ENCODE results near the gene ATP1A2. TPM values are rescaled to one million over a fixed set of nuclear protein-coding genes. Genes with fewer than 3 reads are reported as not detected.

Gene ATP1A2
- total and polyA plus RNA-seq, 10 of the 15 experiments (the other 5 are each of a cell fraction or from before 2014, with no cell fraction given) = 0.15 TPM; not detected in 9

- Histone ChIP-seq H3K27me3 (replicated peaks in 1 of 2; ENCODE audit: control insufficient read depth in 2 of 2, insufficient read depth in 2 of 2, low read length in 1 of 2) (no peaks in the 10 kb centered on the region; a peak in 1 of 4 replicates), H3K9me3 (replicated peaks; ENCODE audit: control insufficient read depth, insufficient read depth, low read length) (no peaks in the 10 kb centered on the region), H3K36me3 (ENCODE audit: control insufficient read depth in 2 of 2, insufficient read depth in 2 of 2, low read length in 1 of 2) (no peaks in the 10 kb centered on the region), H3K27ac (ENCODE audit: control insufficient read depth, insufficient read depth) (no peak overlapping the region), H4K20me1 (ENCODE audit: control insufficient read depth, insufficient read depth) (no peaks in the 10 kb centered on the region), H3K4me2 (ENCODE audit: control insufficient read depth, insufficient read depth) (no peak overlapping the region), H3K79me2 (ENCODE audit: control insufficient read depth, insufficient read depth, low read length) (no peaks in the 10 kb centered on the region), H3K9ac (ENCODE audit: control insufficient read depth, insufficient read depth, low read length) (no peak overlapping the region), H3K4me1 (ENCODE audit: control insufficient read depth, insufficient read depth, low read length) (peaks cover 4% of the 10 kb centered on the region; the same call in 1 of the 2 replicates), H3K4me3 (no peak overlapping the region), H2AFZ (ENCODE audit: control insufficient read depth, low read depth, low read length) (no peak overlapping the region)
- RAD21 ChIA-PET (ENCODE audit: unreplicated experiment) = interaction anchor here (1.0 to 2.2 kb wide), 2 partner anchors 65 to 105 kb away, joined by 4 to 8 read pairs; no protein-coding TSS in a partner anchor
- FAIRE-seq (no peak), ATAC-seq (no peak), DNase-seq (ENCODE audit: low read depth, low spot score) (no peak)
- WGBS (ENCODE audit: insufficient coverage, insufficient replicate concordance, low lambda C conversion rate, missing lambda C conversion rate) = 14% methylated on average over 2 of the region's 2 CpGs
- CTCF ChIA-PET = interaction anchor here (0.7 to 8.7 kb wide), 8 partner anchors 18 to 190 kb away, joined by 3 to 273 read pairs (median 4); no protein-coding TSS in a partner anchor
- POLR2A ChIA-PET = no interaction called here
- intact Hi-C loops (cut with micrococcal nuclease; ENCODE audit: unreplicated experiment) = no loop called here
- in situ Hi-C loops (cut with MboI) = no loop called here
- BruUV-seq (replicated peaks) = no TSS peak
- SMC1A ChIA-PET (ENCODE audit: uncharacterized antibody, unreplicated experiment) = interaction anchor here (1.0 to 1.1 kb wide), 2 partner anchors 16 to 43 kb away, joined by 3 read pairs; no protein-coding TSS in a partner anchor
- TF ChIP-seq ZBTB4 (CRISPR knock-in tag; IDR thresholded peaks at IDR 0.05) = no peak
- no peak for TF ChIP-seq IKZF1 (conservative IDR thresholded peaks at IDR 0.05)
- TF ChIP-seq YBX1 (IDR thresholded peaks at IDR 0.05) = no peak
- TF ChIP-seq RBBP5 (conservative IDR thresholded peaks at IDR 0.05) = no peak
- no peak for TF ChIP-seq MEF2B (IDR thresholded peaks at IDR 0.05; ENCODE audit: partially characterized antibody, poor library complexity, severe bottlenecking)
Observed at GRCh38 chr1:160186729-160187128, 71.2 kb downstream of the ATP1A2 start.
